NB4 (cell line): ENCODE results near the gene MSI1.

Experiments
- POLR2A ChIP-seq: IDR thresholded peaks from 2 replicates; pipeline ENCODE4 v1.6.1; 2011; ENCODE audit warnings: mild to moderate bottlenecking; ENCODE audit not compliant: insufficient read length; ENCODE audit errors: extremely low read depth
- TF ChIP-seq, protein P1 (sequence below): IDR thresholded peaks from one replicate; pipeline ENCODE4 v1.5.1; 2012; ENCODE audit warnings: low read depth, low read length
- TF ChIP-seq, protein P2 (sequence below): IDR thresholded peaks from 2 replicates; pipeline ENCODE4 v1.6.1; 2011; ENCODE audit warnings: low read depth, low read length

DNA sequence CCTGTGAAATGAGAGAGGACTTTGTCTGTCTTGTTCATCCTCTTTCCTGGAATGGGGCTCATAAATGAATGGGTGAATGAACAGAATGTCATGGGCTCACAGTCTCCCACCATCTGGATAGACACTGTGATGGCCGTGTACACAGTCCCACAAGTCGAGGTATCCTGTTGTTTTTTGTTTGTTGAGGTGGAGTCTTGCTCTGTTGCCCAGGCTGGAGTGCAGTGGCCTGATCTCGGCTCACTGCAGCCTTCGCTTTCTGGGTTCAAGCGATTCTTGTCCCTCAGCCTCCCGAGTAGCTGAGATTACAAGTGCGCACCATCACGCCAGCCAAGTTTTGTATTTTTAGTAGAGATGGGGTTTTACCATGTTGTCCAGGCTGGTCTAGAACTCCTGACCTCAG, 25.3 kb downstream of the MSI1 start:
- TF ChIP-seq, protein P1, sequence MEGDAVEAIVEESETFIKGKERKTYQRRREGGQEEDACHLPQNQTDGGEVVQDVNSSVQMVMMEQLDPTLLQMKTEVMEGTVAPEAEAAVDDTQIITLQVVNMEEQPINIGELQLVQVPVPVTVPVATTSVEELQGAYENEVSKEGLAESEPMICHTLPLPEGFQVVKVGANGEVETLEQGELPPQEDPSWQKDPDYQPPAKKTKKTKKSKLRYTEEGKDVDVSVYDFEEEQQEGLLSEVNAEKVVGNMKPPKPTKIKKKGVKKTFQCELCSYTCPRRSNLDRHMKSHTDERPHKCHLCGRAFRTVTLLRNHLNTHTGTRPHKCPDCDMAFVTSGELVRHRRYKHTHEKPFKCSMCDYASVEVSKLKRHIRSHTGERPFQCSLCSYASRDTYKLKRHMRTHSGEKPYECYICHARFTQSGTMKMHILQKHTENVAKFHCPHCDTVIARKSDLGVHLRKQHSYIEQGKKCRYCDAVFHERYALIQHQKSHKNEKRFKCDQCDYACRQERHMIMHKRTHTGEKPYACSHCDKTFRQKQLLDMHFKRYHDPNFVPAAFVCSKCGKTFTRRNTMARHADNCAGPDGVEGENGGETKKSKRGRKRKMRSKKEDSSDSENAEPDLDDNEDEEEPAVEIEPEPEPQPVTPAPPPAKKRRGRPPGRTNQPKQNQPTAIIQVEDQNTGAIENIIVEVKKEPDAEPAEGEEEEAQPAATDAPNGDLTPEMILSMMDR: no peak
- TF ChIP-seq POLR2A: no peak
- TF ChIP-seq, protein P2, sequence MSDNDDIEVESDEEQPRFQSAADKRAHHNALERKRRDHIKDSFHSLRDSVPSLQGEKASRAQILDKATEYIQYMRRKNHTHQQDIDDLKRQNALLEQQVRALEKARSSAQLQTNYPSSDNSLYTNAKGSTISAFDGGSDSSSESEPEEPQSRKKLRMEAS: no peak
